A549 (cell line): ENCODE measurements around the gene HFM1.

ENCODE experiments used
- CHD4 ChIP-seq: fragments of 200-600 bp; sonication (generic); IDR thresholded peaks from 2 replicates; pipeline ENCODE4 v1.6.1; 2016; ENCODE audit warnings: antibody characterized with exemption, mild to moderate bottlenecking, borderline replicate concordance
- EHMT2 ChIP-seq: fragments of 200-600 bp; sonication (generic); IDR thresholded peaks from 2 replicates; pipeline ENCODE4 v1.6.1; 2016; ENCODE audit warnings: antibody characterized with exemption, low read depth, mild to moderate bottlenecking, moderate library complexity
- TF ChIP-seq, protein P1 (sequence below): fragments of >200 bp; sonication (Bioruptor Twin); formaldehyde crosslinking; IDR thresholded peaks from 3 replicates; pipeline ENCODE4 v1.5.1; 2016
- TF ChIP-seq, protein P2 (sequence below): fragments of 150-350 bp; IDR thresholded peaks from 2 replicates; pipeline ENCODE4 v1.6.1; 2014; ENCODE audit warnings: low read depth, mild to moderate bottlenecking, low read length

DNA sequence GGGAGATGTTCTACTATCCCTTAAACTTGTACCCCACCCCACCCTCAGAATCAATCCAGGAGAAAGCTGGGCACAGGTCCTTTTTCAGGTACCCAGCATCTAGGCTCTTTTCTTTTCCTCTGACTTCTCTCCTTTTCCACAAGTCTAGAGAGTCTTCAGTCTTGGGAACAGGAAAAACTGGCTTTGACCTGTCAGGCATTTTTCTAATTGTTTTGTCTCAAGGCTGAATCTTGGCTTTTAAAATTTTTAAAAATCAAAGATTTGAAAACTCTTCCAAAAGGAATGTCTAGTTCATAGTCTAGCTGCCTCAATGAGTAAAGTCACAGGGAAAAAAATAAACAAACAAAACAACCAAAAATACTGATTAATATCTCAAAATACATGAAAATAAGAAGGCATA, 161.5 kb downstream of the HFM1 start:
- TF ChIP-seq, protein P1, sequence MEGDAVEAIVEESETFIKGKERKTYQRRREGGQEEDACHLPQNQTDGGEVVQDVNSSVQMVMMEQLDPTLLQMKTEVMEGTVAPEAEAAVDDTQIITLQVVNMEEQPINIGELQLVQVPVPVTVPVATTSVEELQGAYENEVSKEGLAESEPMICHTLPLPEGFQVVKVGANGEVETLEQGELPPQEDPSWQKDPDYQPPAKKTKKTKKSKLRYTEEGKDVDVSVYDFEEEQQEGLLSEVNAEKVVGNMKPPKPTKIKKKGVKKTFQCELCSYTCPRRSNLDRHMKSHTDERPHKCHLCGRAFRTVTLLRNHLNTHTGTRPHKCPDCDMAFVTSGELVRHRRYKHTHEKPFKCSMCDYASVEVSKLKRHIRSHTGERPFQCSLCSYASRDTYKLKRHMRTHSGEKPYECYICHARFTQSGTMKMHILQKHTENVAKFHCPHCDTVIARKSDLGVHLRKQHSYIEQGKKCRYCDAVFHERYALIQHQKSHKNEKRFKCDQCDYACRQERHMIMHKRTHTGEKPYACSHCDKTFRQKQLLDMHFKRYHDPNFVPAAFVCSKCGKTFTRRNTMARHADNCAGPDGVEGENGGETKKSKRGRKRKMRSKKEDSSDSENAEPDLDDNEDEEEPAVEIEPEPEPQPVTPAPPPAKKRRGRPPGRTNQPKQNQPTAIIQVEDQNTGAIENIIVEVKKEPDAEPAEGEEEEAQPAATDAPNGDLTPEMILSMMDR = no peak
- no peak for TF ChIP-seq EHMT2
- no peak for TF ChIP-seq CHD4
- TF ChIP-seq, protein P2, sequence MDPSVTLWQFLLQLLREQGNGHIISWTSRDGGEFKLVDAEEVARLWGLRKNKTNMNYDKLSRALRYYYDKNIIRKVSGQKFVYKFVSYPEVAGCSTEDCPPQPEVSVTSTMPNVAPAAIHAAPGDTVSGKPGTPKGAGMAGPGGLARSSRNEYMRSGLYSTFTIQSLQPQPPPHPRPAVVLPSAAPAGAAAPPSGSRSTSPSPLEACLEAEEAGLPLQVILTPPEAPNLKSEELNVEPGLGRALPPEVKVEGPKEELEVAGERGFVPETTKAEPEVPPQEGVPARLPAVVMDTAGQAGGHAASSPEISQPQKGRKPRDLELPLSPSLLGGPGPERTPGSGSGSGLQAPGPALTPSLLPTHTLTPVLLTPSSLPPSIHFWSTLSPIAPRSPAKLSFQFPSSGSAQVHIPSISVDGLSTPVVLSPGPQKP = no peak
